Stimulated activated naive B cell treated with anti-CD40 and anti-IgM and Interleukin-4, amounts not matched to agents 10 μg/mL and 1 μg/mL and 100 μg/mL, for 72 hours (primary cell): ENCODE data around the gene TAS1R1.

Source experiments
- ATAC-seq, 2 donors: fragments of 150-1000 bp; cut with Tn5 transposase; replicated peaks; 2 replicates each; pipeline ENCODE4 v1.10.0; 2021; ENCODE audit warnings: moderate library complexity in 1 of 2
- DNase-seq: peaks from one replicate; pipeline ENCODE4 v3.0.0; 2021
- H3K27ac Mint-ChIP-seq: one replicate; pipeline ENCODE4 v1.8.0; 2022; ENCODE audit warnings: mild to moderate bottlenecking, mixed read lengths
- H3K27me3 Mint-ChIP-seq, 2 donors: one replicate each; pipeline ENCODE4 v1.8.0; 2022; ENCODE audit warnings: mixed read lengths in 2 of 2
- H3K36me3 Mint-ChIP-seq, 2 donors: one replicate each; pipeline ENCODE4 v1.8.0; 2022; ENCODE audit warnings: mixed read lengths in 2 of 2, mild to moderate bottlenecking in 1 of 2
- H3K4me1 Mint-ChIP-seq, 2 donors: one replicate each; pipeline ENCODE4 v1.8.0; 2022; ENCODE audit warnings: mixed read lengths in 2 of 2, mild to moderate bottlenecking in 1 of 2
- H3K4me3 Mint-ChIP-seq, 2 donors: one replicate each; pipeline ENCODE4 v1.8.0; 2022; ENCODE audit warnings: mild to moderate bottlenecking in 2 of 2, mixed read lengths in 2 of 2, moderate library complexity in 1 of 2
- H3K9me3 Mint-ChIP-seq, 2 donors: one replicate each; pipeline ENCODE4 v1.8.0; 2022; ENCODE audit warnings: mixed read lengths in 2 of 2, mild to moderate bottlenecking in 1 of 2

Gene TAS1R1

DNA sequence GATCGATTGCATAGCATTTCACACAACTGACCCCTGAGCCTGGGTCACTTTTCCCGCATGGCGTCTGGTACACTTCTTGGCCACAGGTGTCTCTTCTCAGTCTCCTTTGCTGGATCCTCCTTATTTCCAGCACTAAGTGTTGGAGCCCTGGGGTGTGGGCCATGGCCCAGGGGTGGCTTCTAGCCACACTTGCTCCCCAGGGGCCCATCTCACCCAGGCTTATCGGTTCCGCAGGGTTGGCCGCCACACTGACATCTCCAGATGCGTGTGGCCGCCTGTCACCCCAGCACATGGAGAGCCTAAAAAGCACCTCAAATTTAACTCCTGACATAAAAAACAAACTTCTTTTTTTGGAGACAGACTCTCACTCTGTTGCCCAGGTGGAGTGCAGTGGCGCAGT is 71.9 kb downstream of the TAS1R1 start:
- Mint-ChIP-seq H3K9me3 (no peaks in the 10 kb centered on the region), H3K27ac (peak overlapping the region; percentile 47), H3K27me3 (no peaks in the 10 kb centered on the region), H3K4me1 (peaks cover 22 to 41% of the 10 kb centered on the region in 2 donors), H3K4me3 (peak overlapping the region; percentile 21 to 56), H3K36me3 (peaks cover 25 to 39% of the 10 kb centered on the region in 2 donors)
- DNase-seq (no peak), ATAC-seq (no peak)

GRCh38 chr1:6627841-6628545 is 72.9 kb downstream of the TAS1R1 start:
- peak overlapping the region in 1 of 2 donors; percentile 33 for H3K4me3 Mint-ChIP-seq
- H3K27me3 Mint-ChIP-seq, result no peaks in the 10 kb centered on the region
- DNase-seq (no peak), ATAC-seq (no peak)
- peak overlapping the region; percentile 11 for H3K27ac Mint-ChIP-seq
- peaks cover 26 to 38% of the 10 kb centered on the region in 2 donors for H3K36me3 Mint-ChIP-seq
- H3K4me1 Mint-ChIP-seq, result peaks cover 22 to 41% of the 10 kb centered on the region in 2 donors
- no peaks in the 10 kb centered on the region for H3K9me3 Mint-ChIP-seq

DNA sequence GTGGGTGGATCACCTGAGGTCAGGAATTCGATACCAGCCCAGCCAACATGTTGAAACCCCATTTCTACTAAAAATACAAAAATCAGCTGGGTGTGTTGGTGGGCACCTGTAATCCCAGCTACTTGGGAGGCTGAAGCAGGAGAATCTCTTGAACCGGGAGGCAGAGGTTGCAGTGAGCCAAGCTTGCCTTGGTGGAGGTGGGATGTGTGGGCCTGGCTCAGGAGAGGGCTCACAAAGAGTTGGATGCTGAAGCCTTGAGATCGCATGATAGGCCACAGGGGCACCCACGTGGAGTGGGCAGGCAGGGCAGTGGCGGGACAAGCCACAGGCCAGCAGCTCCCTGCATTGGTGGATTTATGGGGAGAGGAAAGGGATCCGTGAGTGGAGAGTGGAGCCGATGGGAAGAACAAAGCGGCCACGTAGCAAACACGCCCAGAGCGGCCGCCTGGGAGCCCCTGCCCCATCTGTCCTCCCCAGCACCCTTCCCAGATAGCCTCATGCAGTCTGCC is 73.9 kb downstream of the TAS1R1 start:
- no peak overlapping the region for H3K27ac Mint-ChIP-seq
- DNase-seq (no peak), ATAC-seq (no peak)
- no peaks in the 10 kb centered on the region for H3K9me3 Mint-ChIP-seq
- peaks cover 26 to 44% of the 10 kb centered on the region in 2 donors for H3K36me3 Mint-ChIP-seq
- H3K4me1 Mint-ChIP-seq, result peaks cover 22 to 41% of the 10 kb centered on the region in 2 donors
- no peak overlapping the region for H3K4me3 Mint-ChIP-seq
- no peaks in the 10 kb centered on the region for H3K27me3 Mint-ChIP-seq
